Spleen (tissue), 7 donors: ENCODE data around the gene ZNRF4.

ENCODE experiments used
- POLR2AphosphoS5 ChIP-seq, 3 donors: sonication (generic); formaldehyde crosslinking; IDR thresholded peaks; one replicate each; pipeline ENCODE4 v1.5.1; 2017; ENCODE audit warnings: antibody characterized with exemption in 3 of 3
- TF ChIP-seq, protein P1 (sequence below), 11 experiments: fragments of 200-600 bp in 7 of 11; fragments of 450-650 bp in 4 of 11; sonication (generic) in 4 of 11; IDR thresholded peaks in 8 of 11; conservative IDR thresholded peaks in 3 of 11; 1 replicate in 7 of 11; 2 replicates in 4 of 11; pipeline versions ENCODE4 v1.4.0 to v1.8.0; 2016 to 2021; ENCODE audit warnings: antibody characterized with exemption in 11 of 11, inconsistent platforms in 4 of 11, mild to moderate bottlenecking in 1 of 11
- donor health status: DM: no; HTN: no; CAD: no; lungs with moderate emphysema.
- donor health status: DM: no; HTN: no; CAD: no.
- donor health status: DM: no; HTN: no; CAD: no.

- TF ChIP-seq, protein P1, sequence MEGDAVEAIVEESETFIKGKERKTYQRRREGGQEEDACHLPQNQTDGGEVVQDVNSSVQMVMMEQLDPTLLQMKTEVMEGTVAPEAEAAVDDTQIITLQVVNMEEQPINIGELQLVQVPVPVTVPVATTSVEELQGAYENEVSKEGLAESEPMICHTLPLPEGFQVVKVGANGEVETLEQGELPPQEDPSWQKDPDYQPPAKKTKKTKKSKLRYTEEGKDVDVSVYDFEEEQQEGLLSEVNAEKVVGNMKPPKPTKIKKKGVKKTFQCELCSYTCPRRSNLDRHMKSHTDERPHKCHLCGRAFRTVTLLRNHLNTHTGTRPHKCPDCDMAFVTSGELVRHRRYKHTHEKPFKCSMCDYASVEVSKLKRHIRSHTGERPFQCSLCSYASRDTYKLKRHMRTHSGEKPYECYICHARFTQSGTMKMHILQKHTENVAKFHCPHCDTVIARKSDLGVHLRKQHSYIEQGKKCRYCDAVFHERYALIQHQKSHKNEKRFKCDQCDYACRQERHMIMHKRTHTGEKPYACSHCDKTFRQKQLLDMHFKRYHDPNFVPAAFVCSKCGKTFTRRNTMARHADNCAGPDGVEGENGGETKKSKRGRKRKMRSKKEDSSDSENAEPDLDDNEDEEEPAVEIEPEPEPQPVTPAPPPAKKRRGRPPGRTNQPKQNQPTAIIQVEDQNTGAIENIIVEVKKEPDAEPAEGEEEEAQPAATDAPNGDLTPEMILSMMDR (IDR thresholded peaks at IDR 0.05 in 8 of 11, conservative IDR thresholded peaks at IDR 0.05 in 3 of 11): no peak
- no peak for TF ChIP-seq POLR2AphosphoS5 (IDR thresholded peaks at IDR 0.05)
Measured at GRCh38 chr19:5492281-5492634, 37.0 kb downstream of the ZNRF4 start.
